SJSA1 (cell line): ENCODE measurements around the gene PRAF2. TPM values are rescaled to one million over a fixed set of nuclear protein-coding genes. Genes with fewer than 3 reads are reported as not detected.
A peak's percentile ranks its signal among the peaks of the same experiment; 100 is the strongest.

Source experiments
- DNase-seq, 2 experiments: peaks; one replicate each; pipeline ENCODE4 v3.0.0-alpha.2; 2015 to 2020; ENCODE audit warnings: low spot score in 2 of 2, low read depth in 1 of 2
- H3K27ac ChIP-seq: fragments of 250-450 bp; sonication (Bioruptor Pico); 2 replicates; pipeline ENCODE4 v1.5.1; 2020; ENCODE audit warnings: mild to moderate bottlenecking, moderate library complexity
- H3K27me3 ChIP-seq: fragments of 250-450 bp; sonication (Bioruptor Pico); replicated peaks from 2 replicates; pipeline ENCODE4 v1.5.1; 2020; ENCODE audit warnings: mild to moderate bottlenecking, moderate library complexity
- H3K36me3 ChIP-seq: fragments of 250-450 bp; sonication (Bioruptor Pico); 2 replicates; pipeline ENCODE4 v1.5.1; 2020; ENCODE audit warnings: mild to moderate bottlenecking
- H3K4me1 ChIP-seq: fragments of 250-450 bp; sonication (Bioruptor Pico); replicated peaks from 2 replicates; pipeline ENCODE4 v1.6.1; 2021; ENCODE audit warnings: mild to moderate bottlenecking
- H3K4me3 ChIP-seq: fragments of 250-450 bp; sonication (Bioruptor Pico); 2 replicates; pipeline ENCODE4 v1.5.1; 2020; ENCODE audit warnings: mild to moderate bottlenecking
- H3K9me3 ChIP-seq: fragments of 250-450 bp; sonication (Bioruptor Pico); replicated peaks from 2 replicates; pipeline ENCODE4 v1.5.1; 2020; ENCODE audit warnings: mild to moderate bottlenecking
- total RNA-seq: library from RNA; depleted of rRNA; stranded (reverse); fragments of >200 nt; shearing (Covaris generic); gene quantifications from 2 replicates; pipeline ENCODE4 v1.2.3, GENCODE V29; 2014; rRNA removed

Gene PRAF2, protein sequence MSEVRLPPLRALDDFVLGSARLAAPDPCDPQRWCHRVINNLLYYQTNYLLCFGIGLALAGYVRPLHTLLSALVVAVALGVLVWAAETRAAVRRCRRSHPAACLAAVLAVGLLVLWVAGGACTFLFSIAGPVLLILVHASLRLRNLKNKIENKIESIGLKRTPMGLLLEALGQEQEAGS
- 5.0 and 5.6 TPM in 2 replicates for total RNA-seq

DNA sequence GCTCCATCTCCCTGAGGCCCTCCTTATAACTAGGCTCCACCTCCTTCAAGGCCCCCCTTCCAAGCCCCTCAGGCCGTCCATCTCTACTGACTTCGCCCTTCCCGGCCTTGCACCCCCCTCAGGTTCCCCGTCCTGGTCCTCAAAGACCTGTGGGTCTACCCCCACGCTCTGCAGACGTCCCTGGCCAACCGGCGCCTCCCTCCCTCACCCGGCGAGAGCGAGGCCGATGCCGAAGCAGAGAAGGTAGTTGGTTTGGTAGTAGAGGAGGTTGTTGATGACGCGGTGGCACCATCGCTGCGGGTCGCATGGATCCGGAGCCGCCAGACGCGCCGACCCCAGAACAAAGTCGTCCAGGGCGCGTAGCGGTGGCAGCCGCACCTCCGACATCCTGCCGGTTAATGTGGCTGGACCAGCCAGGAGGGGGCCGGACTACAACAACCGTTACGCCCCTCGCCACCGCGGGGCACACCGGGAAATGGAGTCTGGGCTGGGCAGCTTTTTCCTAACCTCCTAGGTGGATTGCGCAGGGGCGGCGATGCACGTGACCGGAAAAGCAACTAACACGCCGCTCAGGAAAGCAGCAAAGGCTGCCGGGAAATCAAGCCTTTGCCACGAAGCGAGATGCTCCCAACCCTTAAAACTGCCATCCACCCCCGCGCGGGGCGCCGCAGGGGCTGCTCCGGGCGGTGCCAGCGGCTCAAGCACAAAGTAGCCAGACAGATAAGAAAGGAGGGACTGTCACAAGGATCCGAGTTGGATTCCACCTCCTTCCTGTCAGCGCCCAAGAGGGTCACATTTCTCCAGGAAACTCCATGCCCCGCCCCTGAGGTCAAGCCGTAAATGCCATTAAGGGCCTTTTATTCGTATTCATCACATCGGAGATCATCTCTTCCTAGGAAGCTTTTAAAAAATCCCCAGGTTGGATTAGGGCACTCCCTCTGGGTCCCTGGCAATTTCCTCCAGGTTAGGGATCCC lies at the start of gene PRAF2:
Gene PRAF2 (minus strand): TSS at position 402 of the 975 bp plus-strand sequence. CDS start 15 bp downstream, at position 387.
- Histone ChIP-seq H3K36me3 (peaks cover 11% of the 10 kb centered on the region; the same call in 1 of the 2 replicates), H3K4me1 (peaks cover 5% of the 10 kb centered on the region), H3K4me3 (peak within 1 kb of the TSS; percentile 64), H3K27ac (peak within 1 kb of the TSS; percentile 76), H3K27me3 (no peaks in the 10 kb centered on the region), H3K9me3 (no peaks in the 10 kb centered on the region)
- peak; percentile 76 to 90 for DNase-seq

DNA sequence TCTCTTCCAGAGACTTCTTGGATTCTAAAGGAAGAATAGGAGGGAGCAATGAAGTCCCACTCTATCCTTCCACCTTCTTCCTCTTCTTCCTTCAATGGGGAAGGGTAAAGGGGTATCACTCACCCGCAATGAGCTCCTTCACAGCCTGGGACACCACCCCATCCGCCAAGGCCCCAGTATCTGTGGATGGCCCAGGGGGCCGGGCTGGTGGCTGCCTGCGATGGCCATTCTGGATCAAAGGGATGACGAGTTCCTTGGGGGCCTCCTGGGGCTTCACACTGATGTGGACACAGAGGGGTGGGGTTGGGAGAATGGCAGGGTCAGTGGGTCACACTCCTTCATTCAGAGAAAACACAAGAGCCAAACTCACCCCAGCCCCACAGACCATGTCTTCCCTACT lies 48.7 kb upstream of the PRAF2 start:
- H3K27ac ChIP-seq: no peak overlapping the region
- no peaks in the 10 kb centered on the region for H3K4me1 ChIP-seq
- peak overlapping the region; percentile 71 for H3K4me3 ChIP-seq
- H3K9me3 ChIP-seq: no peaks in the 10 kb centered on the region
- DNase-seq: no peak
- H3K36me3 ChIP-seq: peaks cover 12% of the 10 kb centered on the region
- no peaks in the 10 kb centered on the region for H3K27me3 ChIP-seq

DNA sequence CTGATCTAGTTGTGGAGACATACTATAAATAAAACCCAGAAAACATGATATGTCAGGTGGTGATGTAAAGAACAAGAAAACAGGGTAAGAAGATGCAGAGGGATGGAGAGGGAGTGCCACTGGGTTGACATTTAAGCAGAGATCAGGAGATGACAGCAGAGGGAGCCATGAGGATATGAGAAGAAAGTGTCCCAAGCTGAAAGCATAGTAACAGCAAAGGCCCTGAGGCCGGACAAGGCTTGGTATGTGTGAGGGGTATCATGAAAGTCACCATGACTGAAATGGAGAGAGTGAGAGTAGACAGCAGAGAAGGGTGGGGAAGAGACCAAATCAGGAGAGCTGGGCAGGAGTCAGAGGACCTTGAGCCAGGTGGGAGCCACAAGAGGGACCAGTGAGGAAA lies 46.3 kb upstream of the PRAF2 start:
- DNase-seq: no peak
- H3K4me3 ChIP-seq: no peak overlapping the region
- H3K9me3 ChIP-seq: no peaks in the 10 kb centered on the region
- H3K4me1 ChIP-seq: no peaks in the 10 kb centered on the region
- H3K27me3 ChIP-seq: no peaks in the 10 kb centered on the region
- peaks cover 23% of the 10 kb centered on the region for H3K36me3 ChIP-seq
- no peak overlapping the region for H3K27ac ChIP-seq

DNA sequence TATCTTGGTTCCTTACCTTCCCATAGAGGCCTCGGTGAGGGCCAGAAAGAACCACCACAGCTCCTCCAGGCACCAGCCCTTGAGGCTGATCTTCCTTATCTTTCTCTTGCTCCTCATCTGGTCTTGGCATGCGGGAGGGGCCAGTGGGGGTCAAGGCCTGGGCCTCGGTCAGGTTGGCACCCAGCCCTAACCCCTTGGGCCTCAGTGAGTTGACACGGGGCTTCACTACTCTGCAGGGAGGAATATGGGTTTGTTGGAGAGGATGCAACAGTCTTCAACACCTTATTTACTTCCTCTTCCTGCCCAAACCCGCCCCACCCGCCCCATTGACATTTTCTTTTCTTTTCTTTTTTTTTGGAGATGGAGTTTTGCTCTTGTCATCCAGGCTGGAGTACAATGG lies 43.8 kb upstream of the PRAF2 start:
- Histone ChIP-seq H3K27ac (no peak overlapping the region), H3K27me3 (no peaks in the 10 kb centered on the region), H3K4me1 (no peaks in the 10 kb centered on the region), H3K9me3 (no peaks in the 10 kb centered on the region), H3K36me3 (peaks cover 28% of the 10 kb centered on the region), H3K4me3 (no peak overlapping the region)
- no peak for DNase-seq

DNA sequence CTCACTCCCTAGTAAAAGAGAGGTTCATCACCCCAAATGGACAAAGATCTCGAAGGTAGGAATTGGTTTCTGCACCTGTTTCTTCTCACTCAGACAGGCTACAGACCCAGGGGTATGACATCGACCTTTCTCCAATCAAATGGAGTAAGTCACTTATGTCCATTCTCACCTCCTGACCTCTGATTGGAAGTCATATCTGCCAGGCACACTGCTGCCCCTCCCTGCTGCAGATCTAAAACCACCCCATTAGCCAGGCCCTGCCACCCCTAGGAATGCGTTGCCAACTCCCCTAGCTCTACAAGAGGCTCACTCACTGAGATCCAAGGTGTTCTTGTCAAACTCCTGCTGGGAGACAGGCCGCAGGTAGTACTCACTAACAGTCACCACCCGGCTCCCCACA lies 42.9 kb upstream of the PRAF2 start:
- Histone ChIP-seq H3K9me3 (no peaks in the 10 kb centered on the region), H3K4me3 (no peak overlapping the region), H3K36me3 (peaks cover 28% of the 10 kb centered on the region), H3K4me1 (no peaks in the 10 kb centered on the region), H3K27ac (no peak overlapping the region), H3K27me3 (no peaks in the 10 kb centered on the region)
- DNase-seq: no peak

DNA sequence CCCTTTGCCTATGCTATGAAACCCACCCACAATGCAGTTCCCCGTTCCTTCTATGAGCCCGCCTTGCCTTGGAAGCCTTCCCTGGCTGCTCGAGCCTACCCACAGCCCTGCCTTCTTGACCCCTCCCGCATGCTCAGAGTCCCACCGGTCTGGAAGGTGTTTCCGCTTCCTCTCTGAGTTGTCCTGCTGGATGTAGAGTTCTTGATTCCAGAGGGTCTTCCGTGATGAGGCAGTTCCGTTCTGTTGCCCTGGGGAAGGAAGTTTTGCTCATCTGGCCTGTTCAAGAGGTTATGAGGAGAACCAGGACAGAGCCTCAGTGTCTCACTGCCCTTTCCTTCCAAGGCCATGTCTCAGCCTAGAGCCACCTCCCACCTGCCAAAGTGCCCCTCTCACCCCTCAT lies 42.3 kb upstream of the PRAF2 start:
- no peak for DNase-seq
- Histone ChIP-seq H3K9me3 (no peaks in the 10 kb centered on the region), H3K4me1 (no peaks in the 10 kb centered on the region), H3K27me3 (no peaks in the 10 kb centered on the region), H3K27ac (no peak overlapping the region), H3K4me3 (no peak overlapping the region), H3K36me3 (peaks cover 28% of the 10 kb centered on the region)

- no peak overlapping the region for H3K27ac ChIP-seq
- peaks cover 12% of the 10 kb centered on the region; the same call in 1 of the 2 replicates for H3K36me3 ChIP-seq
- no peaks in the 10 kb centered on the region for H3K4me1 ChIP-seq
- H3K4me3 ChIP-seq: no peak overlapping the region
- H3K27me3 ChIP-seq: no peaks in the 10 kb centered on the region
- H3K9me3 ChIP-seq: no peaks in the 10 kb centered on the region
- DNase-seq: no peak
These were observed 38.0 kb upstream of the PRAF2 start for GRCh38 chrX:49111791-49112190.

GRCh38 chrX:49110417-49110816 lies 36.6 kb upstream of the PRAF2 start:
- no peak overlapping the region for H3K4me3 ChIP-seq
- no peaks in the 10 kb centered on the region for H3K27me3 ChIP-seq
- no peak overlapping the region for H3K27ac ChIP-seq
- DNase-seq: no peak
- H3K9me3 ChIP-seq: no peaks in the 10 kb centered on the region
- peaks cover 5% of the 10 kb centered on the region; the same call in 1 of the 2 replicates for H3K36me3 ChIP-seq
- no peaks in the 10 kb centered on the region for H3K4me1 ChIP-seq

DNA sequence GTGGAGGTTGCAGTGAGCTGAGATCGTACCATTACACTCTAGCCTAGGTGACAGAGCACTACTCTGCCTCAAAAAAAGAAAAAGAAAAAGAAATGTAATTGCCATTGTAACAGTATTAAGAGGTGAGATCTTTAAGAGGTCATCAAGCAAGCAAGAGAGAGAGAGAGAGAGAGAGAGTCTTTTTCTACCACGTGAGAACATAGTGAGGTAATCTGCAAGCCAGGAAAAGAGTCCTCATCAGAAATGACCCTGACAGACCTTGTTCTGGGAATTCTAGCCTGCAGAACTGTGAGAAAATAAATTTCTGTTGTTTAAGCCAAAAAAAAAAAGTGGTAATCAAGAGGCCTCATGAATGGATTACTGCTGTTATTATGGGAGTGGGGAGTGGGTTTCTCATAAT lies 34.8 kb upstream of the PRAF2 start:
- no peak overlapping the region for H3K27ac ChIP-seq
- H3K9me3 ChIP-seq: no peaks in the 10 kb centered on the region
- H3K27me3 ChIP-seq: no peaks in the 10 kb centered on the region
- DNase-seq: no peak
- peaks cover 3% of the 10 kb centered on the region; the same call in 1 of the 2 replicates for H3K36me3 ChIP-seq
- H3K4me3 ChIP-seq: no peak overlapping the region
- no peaks in the 10 kb centered on the region for H3K4me1 ChIP-seq

- peak in 1 of 2 experiments; percentile 16 for DNase-seq
- Histone ChIP-seq H3K9me3 (no peaks in the 10 kb centered on the region), H3K27ac (no peak overlapping the region), H3K36me3 (no peaks in the 10 kb centered on the region), H3K4me3 (no peak overlapping the region), H3K27me3 (no peaks in the 10 kb centered on the region), H3K4me1 (no peaks in the 10 kb centered on the region)
These were observed 33.1 kb upstream of the PRAF2 start for GRCh38 chrX:49106930-49107329.

DNA sequence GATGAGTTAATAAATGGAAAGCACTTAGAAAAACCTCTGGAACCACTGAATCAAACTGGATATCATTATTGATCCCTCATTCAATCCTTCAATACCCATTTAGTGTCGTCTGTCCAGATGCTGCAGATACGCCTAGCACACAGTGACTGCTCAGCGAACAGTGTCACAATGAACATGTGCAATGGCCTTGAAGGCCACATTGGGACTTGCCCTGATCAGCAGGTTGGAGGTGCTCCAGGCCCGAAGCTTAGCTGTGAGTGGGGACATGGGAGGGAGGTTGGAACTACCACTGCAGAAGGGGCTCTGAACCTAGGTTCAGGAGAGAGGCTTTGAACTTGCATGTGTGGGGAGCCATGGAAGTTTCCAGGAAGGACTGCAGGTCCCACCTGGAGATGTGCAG lies 32.5 kb upstream of the PRAF2 start:
- Histone ChIP-seq H3K9me3 (no peaks in the 10 kb centered on the region), H3K36me3 (no peaks in the 10 kb centered on the region), H3K4me3 (no peak overlapping the region), H3K27ac (no peak overlapping the region), H3K4me1 (peaks cover 3% of the 10 kb centered on the region; the same call in 1 of the 2 replicates), H3K27me3 (no peaks in the 10 kb centered on the region)
- DNase-seq: no peak

DNA sequence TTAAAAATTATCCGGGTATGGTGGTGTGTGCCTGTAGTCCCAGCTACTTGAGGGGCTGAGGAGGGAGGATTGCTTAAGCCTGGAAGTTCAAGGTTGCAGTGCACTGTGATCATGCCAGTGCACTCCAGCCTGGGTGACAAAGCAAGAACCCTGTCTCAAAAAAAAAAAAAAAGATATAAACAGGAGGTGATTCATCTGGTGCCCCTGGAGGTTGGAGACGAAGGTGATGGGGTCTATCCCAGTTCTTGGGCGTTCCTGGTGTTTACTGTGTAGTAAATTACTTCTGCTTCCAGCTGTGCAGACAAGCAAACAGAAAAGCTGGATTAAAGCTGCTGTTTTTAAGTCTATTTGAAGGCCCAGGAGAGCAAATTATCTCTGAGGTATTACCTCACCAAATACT lies 29.8 kb upstream of the PRAF2 start:
- Histone ChIP-seq H3K4me3 (no peak overlapping the region), H3K27me3 (no peaks in the 10 kb centered on the region), H3K9me3 (no peaks in the 10 kb centered on the region), H3K27ac (no peak overlapping the region), H3K4me1 (peaks cover 4% of the 10 kb centered on the region; the same call in 1 of the 2 replicates), H3K36me3 (no peaks in the 10 kb centered on the region)
- DNase-seq: no peak

DNA sequence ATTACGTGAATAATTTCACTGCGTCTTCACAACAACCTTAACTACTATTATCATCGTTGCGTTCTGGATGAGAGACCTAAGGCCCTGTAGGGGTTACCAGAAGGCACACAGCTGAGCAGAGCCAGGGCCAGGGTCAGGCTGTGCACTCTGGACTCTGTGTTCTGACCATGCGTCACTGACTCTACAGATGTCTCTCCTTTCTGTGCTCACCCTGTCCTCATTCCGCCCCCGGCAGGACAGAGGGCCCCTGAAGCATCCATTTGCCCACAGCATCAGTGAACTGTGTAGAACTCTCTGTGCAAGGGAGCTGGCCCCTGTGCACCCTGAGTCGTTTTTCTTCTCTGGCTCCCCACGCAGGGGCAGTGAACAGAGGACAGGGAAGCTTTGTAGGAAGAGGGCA lies 28.4 kb upstream of the PRAF2 start:
- H3K9me3 ChIP-seq: no peaks in the 10 kb centered on the region

DNA sequence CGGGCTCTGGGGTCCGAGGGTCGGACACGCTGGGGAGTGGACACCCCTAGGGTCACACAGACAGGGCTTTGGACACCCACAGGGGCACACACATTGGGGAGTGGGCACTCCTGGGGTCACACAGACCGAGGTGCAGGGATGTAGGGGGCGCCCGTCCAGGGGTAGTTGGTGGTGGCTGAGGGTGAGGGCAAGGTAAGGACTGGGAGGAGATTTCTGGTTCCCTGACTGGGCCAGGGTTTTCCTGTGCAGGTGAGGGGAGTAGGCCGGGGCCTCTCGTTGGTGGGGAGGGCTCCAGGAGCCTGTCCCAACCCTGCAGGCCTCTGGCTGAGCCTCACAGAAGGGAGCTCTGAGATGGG lies 27.8 kb upstream of the PRAF2 start:
- Histone ChIP-seq H3K9me3 (no peaks in the 10 kb centered on the region), H3K27ac (no peak overlapping the region), H3K36me3 (no peaks in the 10 kb centered on the region), H3K27me3 (no peaks in the 10 kb centered on the region), H3K4me3 (peak overlapping the region; percentile 62), H3K4me1 (peaks cover 4% of the 10 kb centered on the region; the same call in 1 of the 2 replicates)
- DNase-seq: no peak

More for the DNA sequence above, 28.4 kb upstream of the PRAF2 start:
- Histone ChIP-seq H3K27ac (no peak overlapping the region), H3K27me3 (no peaks in the 10 kb centered on the region), H3K4me3 (no peak overlapping the region), H3K4me1 (peaks cover 4% of the 10 kb centered on the region; the same call in 1 of the 2 replicates), H3K36me3 (no peaks in the 10 kb centered on the region)
- DNase-seq: no peak
